ENCODE data around the gene AGT.

Gene AGT

GRCh38 chr1:230704830-230705229 is 9.1 kb downstream of the AGT start:
- no peak for DNase-seq (ENCODE audit: low read depth)
- no peak overlapping the region for H3K4me3 ChIP-seq (ENCODE audit: control insufficient read depth, low read depth, low read length)

GRCh38 chr1:230703679-230704385 is 10.1 kb downstream of the AGT start:
- DNase-seq (ENCODE audit: low read depth) = no peak
- no peak for TF ChIP-seq CTCF (IDR thresholded peaks at IDR 0.05; ENCODE audit: control insufficient read depth, insufficient read depth, low read depth, low read length, missing control alignments)
- no peak overlapping the region for H3K4me3 ChIP-seq (ENCODE audit: control insufficient read depth, low read depth, low read length)

More at GRCh38 chr1:230704830-230705229, 9.1 kb downstream of the AGT start:
- no peak for TF ChIP-seq CTCF (IDR thresholded peaks at IDR 0.05; ENCODE audit: control insufficient read depth, insufficient read depth, low read depth, low read length, missing control alignments)

GRCh38 chr1:230702934-230703678 is 10.8 kb downstream of the AGT start:
- no peak for DNase-seq (ENCODE audit: low read depth)
- TF ChIP-seq CTCF (IDR thresholded peaks at IDR 0.05; ENCODE audit: control insufficient read depth, insufficient read depth, low read depth, low read length, missing control alignments) = no peak
- no peak overlapping the region for H3K4me3 ChIP-seq (ENCODE audit: control insufficient read depth, low read depth, low read length)

GRCh38 chr1:230701895-230702768 is 11.8 kb downstream of the AGT start:
- DNase-seq (ENCODE audit: low read depth) = no peak
- no peak overlapping the region for H3K4me3 ChIP-seq (ENCODE audit: control insufficient read depth, low read depth, low read length)
- no peak for TF ChIP-seq CTCF (IDR thresholded peaks at IDR 0.05; ENCODE audit: control insufficient read depth, insufficient read depth, low read depth, low read length, missing control alignments)

GRCh38 chr1:230701434-230701833 is 12.5 kb downstream of the AGT start:
- H3K4me3 ChIP-seq (ENCODE audit: control insufficient read depth, low read depth, low read length) = no peak overlapping the region
- DNase-seq (ENCODE audit: low read depth) = no peak
- TF ChIP-seq CTCF (IDR thresholded peaks at IDR 0.05; ENCODE audit: control insufficient read depth, insufficient read depth, low read depth, low read length, missing control alignments) = no peak

- no peak for DNase-seq (ENCODE audit: low read depth)
- TF ChIP-seq CTCF (IDR thresholded peaks at IDR 0.05; ENCODE audit: control insufficient read depth, insufficient read depth, low read depth, low read length, missing control alignments) = no peak
- no peak overlapping the region for H3K4me3 ChIP-seq (ENCODE audit: control insufficient read depth, low read depth, low read length)
Observed at GRCh38 chr1:230700132-230700531, 13.8 kb downstream of the AGT start.
